GM18526 (cell line): ENCODE measurements around the gene RAP1GAP2.

Source experiments
- POLR2A ChIP-seq: IDR thresholded peaks from 3 replicates; pipeline ENCODE4 v1.6.1; 2011; ENCODE audit not compliant: insufficient read length; ENCODE audit errors: extremely low read depth

RAP1GAP2 gene

GRCh38 chr17:2801841-2802240 is 5.6 kb downstream of the RAP1GAP2 start:
- TF ChIP-seq POLR2A = no peak

DNA sequence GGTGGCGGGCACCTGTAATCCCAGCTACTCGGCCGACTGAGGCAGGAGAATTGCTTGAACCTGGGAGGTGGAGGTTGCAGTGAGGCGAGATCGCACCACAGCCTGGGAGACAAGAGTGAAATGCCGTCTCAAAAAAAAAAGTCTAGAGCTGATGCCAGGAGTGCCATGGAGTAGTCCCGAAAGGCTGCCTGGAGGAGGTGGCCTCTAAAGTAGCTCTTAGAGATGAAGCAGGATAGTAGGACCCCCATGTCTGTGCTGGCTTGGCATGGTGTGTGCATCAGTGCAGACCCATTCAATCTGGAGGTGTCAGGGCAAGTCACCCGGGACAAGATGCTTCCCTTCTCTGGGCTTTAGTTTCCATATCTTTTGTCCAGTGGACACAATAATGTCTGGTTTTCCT is 6.3 kb downstream of the RAP1GAP2 start:
- TF ChIP-seq POLR2A = no peak

DNA sequence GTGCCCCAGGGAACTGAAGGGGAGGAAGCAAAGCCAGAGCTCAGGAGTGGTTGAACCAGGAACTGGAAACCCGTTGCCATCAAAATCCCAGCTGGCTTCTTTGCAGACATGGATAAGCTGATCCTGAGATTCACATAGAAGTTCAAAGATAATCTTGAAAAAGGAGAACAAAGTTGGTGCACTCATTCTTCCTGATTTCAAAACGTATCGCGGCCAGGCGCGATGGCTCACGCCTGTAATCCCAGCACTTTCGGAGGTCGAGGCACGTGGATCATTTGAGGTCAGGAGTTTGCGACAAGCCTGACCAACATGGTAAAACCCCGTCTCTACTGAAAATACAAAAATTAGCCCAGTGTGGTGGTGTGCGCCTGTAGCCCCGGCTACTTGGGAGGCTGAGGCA is 7.1 kb downstream of the RAP1GAP2 start:
- TF ChIP-seq POLR2A = no peak

DNA sequence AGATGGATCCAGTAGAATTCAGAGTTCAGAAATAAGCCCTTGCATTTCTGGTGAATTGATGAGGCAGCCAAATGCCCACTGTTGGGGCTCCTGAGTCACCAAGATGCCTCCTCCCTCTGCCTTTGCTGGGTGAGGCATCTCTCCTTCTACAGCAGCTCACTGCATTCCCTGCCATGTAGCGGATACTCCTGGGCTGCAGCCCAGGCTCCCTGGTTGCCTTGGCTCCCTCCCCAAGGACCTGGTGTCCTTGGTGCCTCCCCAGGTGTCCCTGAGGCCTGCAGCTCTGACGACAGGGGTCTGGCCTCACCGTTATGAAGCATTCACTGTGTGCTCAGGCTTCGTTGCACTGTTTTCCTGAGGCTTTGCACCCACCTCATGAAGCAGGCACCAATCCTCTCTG is 7.7 kb downstream of the RAP1GAP2 start:
- TF ChIP-seq POLR2A = no peak

- TF ChIP-seq POLR2A = no peak
Measured at GRCh38 chr17:2804912-2805311, 8.7 kb downstream of the RAP1GAP2 start.

GRCh38 chr17:2805961-2806360 is 9.7 kb downstream of the RAP1GAP2 start:
- TF ChIP-seq POLR2A = no peak

- TF ChIP-seq POLR2A = no peak
Measured at GRCh38 chr17:2808367-2809335, 12.4 kb downstream of the RAP1GAP2 start.

DNA sequence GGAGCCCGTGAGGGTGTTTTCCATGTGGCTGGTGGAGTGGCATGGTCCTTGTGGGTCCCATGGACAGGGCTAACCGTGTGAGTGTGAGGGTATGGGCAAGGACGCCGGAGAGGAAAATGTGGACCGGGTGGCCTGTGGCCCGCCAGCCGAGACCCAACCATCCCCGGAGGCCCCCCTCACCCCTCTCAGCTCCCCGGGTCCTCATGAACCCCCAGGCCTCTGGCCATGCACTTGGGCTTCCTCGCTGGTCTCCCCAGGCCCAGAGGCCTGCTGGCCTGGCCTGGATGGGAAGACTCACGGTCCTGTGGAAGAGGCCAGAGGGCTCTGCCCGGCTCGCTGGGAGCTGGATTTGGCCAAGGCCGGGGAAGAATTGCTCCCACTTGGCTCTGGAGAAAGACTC is 13.1 kb downstream of the RAP1GAP2 start:
- TF ChIP-seq POLR2A = no peak

- TF ChIP-seq POLR2A = no peak
Measured at GRCh38 chr17:2814049-2814448, 17.8 kb downstream of the RAP1GAP2 start.

- TF ChIP-seq POLR2A = no peak
Measured at GRCh38 chr17:2814481-2815341, 18.5 kb downstream of the RAP1GAP2 start.

GRCh38 chr17:2815781-2816185 is 19.5 kb downstream of the RAP1GAP2 start:
- TF ChIP-seq POLR2A = no peak

DNA sequence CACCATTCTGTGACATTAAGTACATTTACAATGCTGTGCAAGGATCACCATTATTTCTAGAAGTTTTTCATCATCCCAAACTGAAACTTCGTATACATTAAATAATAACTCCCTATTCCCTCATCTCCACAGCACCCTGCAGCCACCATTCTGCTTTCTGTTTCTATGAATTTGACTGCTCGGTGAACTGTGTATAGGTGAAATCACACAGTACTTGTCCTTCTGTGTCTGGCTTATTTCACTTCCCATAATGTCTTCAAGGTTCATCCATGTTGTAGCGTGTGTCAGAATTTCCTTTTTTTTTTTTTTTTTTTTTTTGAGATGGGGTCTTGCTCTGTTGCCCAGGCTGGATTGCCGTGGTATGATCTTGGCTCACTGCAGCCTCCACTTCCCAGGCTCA is 20.4 kb downstream of the RAP1GAP2 start:
- no peak for TF ChIP-seq POLR2A

GRCh38 chr17:2819921-2820501 is 23.8 kb downstream of the RAP1GAP2 start:
- TF ChIP-seq POLR2A = no peak

DNA sequence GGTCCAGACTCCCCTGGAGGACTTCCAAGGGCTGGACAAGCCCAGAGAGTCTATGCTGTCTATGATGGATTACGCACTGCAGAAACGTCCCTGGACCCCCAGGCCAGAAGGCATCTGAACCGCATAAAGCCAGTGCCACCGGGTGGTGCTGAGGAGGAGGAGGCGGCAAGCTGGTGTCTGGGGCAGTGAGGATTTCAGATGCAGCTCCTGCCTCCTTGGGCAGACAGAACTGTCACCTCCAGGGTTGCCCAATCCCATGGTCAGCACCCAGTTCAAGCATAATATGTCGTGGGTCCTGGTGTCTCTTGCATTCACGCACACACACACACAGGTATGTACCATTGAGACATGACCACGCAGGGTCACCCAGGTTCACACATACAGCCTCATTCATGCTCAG is 25.6 kb downstream of the RAP1GAP2 start:
- no peak for TF ChIP-seq POLR2A

- no peak for TF ChIP-seq POLR2A
Measured at GRCh38 chr17:2822358-2822757, 26.1 kb downstream of the RAP1GAP2 start.
